GM12864 (cell line): ENCODE results near the gene CSNK1A1L.

Experiments
- DNase-seq: peaks from one replicate; pipeline ENCODE4 v3.0.0-alpha.2; 2011; ENCODE audit warnings: low read depth
- H3K4me3 ChIP-seq: 2 replicates; pipeline ENCODE4 v1.5.1; 2011; ENCODE audit warnings: mild to moderate bottlenecking, low read depth, low read length, control low read depth
- CTCF ChIP-seq: IDR thresholded peaks from 2 replicates; pipeline ENCODE4 v1.5.1; 2011; ENCODE audit warnings: low read depth, mild to moderate bottlenecking, moderate library complexity, low read length, control low read depth, inconsistent platforms; ENCODE audit errors: missing control alignments

The CSNK1A1L gene

GRCh38 chr13:37105251-37105714 is at the start of gene CSNK1A1L:
CSNK1A1L (minus strand) TSS chr13:37105664; CDS start chr13:37105256, 408 bp downstream.
- H3K4me3 ChIP-seq: no peak within 1 kb of the TSS
- no peak for DNase-seq
- no peak for TF ChIP-seq CTCF

GRCh38 chr13:37149380-37149779 is 43.9 kb upstream of the CSNK1A1L start:
- H3K4me3 ChIP-seq: no peak overlapping the region

DNA sequence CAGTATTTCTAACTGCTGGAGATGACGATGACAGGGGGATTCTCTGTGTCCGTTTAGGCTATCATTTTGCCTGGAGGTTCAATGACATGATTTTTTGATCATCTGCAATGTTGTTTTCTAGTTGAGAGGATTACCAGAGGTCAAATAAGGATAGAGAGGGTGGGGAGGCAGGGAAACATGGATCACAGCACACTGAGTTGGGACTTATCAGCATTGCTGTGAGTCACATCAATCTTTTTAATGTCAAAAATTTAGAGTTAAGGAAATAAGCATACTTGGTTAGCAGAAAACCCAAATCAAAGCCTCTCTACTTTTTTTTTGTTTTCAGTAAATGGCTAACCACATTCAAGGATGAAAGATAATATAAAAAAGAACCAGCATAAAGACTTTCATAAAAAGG is 43.0 kb upstream of the CSNK1A1L start:
- no peak overlapping the region for H3K4me3 ChIP-seq
- no peak for TF ChIP-seq CTCF
- no peak for DNase-seq

More at GRCh38 chr13:37149380-37149779, 43.9 kb upstream of the CSNK1A1L start:
- TF ChIP-seq CTCF: no peak
- DNase-seq: no peak

DNA sequence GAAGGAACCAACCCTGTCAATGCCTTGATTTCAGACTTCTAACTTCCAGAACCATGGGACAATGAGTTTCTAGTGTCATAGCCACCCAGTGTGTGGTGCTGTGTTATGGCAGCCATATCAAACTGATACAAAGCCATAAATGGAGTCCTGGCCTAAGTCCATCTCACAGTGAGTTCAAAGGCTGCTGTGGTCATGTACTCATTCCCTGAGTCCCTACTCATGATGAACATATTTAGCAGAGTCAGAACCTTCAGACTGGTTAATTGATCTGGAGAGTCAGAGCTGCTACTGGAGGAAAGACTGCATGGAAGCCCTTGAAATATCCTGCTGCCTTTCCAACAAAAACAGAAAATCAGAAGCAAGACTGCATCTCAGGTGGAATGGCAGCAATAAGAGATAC is 39.2 kb upstream of the CSNK1A1L start:
- TF ChIP-seq CTCF: no peak
- DNase-seq: no peak
- H3K4me3 ChIP-seq: no peak overlapping the region

- no peak overlapping the region for H3K4me3 ChIP-seq
- TF ChIP-seq CTCF: no peak
- DNase-seq: no peak
Measured at GRCh38 chr13:37143911-37144310, 38.4 kb upstream of the CSNK1A1L start.

DNA sequence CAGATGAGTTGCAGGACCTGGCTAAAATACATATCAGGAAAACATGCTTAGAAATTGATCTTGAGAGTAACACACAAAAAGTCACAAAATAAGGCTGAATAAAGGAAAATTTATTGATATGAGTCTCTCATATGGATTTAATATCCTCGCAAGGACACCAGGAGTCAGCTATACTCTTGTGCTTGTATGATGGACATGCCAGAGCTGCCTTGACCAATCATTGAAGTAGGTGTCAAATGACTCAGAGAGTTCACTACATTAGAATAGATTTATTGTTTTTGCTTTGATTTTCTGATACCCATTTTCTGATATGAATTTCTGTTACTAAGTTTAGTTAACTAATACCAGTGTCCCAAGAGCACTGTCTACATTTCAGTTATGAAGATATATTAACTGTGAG is 37.4 kb upstream of the CSNK1A1L start:
- TF ChIP-seq CTCF: no peak
- no peak overlapping the region for H3K4me3 ChIP-seq
- DNase-seq: no peak

DNA sequence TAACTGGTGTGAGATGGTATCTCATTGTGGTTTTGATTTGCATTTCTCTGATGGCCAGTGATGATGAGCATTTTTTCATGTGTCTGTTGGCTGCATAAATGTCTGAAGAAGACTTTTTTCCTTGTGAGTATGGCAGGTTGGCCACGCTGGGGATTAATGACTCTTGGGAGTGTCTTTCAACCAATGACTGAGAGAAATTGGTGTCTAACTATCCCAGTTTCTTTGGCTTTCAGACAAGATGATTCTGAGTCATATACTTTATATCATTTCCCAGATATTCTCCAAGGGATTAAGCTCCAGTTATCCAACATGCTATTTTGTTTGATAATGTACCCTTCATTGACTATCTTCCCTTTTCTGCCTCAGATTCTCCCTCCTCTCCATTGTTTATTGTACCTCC is 35.5 kb upstream of the CSNK1A1L start:
- TF ChIP-seq CTCF: no peak
- no peak overlapping the region for H3K4me3 ChIP-seq
- no peak for DNase-seq
